HG02943 (cell line): ENCODE measurements around the gene SLC8A1.

Experiments
- ATAC-seq: cut with Tn5 transposase; IDR thresholded peaks from one replicate; pipeline ENCODE4 v1.9.1; 2021; ENCODE audit warnings: mild to moderate bottlenecking, low read depth, moderate library complexity; ENCODE audit not compliant: unreplicated experiment

The SLC8A1 gene

GRCh38 chr2:40284797-40285196 is 167.1 kb downstream of the SLC8A1 start:
- ATAC-seq = no peak

- ATAC-seq = no peak
Observed at GRCh38 chr2:40283111-40283909, 168.6 kb downstream of the SLC8A1 start.

- no peak for ATAC-seq
Observed at GRCh38 chr2:40282428-40282827, 169.5 kb downstream of the SLC8A1 start.

- ATAC-seq = no peak
Observed at GRCh38 chr2:40281021-40281940, 170.6 kb downstream of the SLC8A1 start.

GRCh38 chr2:40279482-40279881 is 172.4 kb downstream of the SLC8A1 start:
- no peak for ATAC-seq

- ATAC-seq = no peak
Observed at GRCh38 chr2:40279001-40279400, 172.9 kb downstream of the SLC8A1 start.

- ATAC-seq = no peak
Observed at GRCh38 chr2:40276076-40276475, 175.8 kb downstream of the SLC8A1 start.

- no peak for ATAC-seq
Observed at GRCh38 chr2:40274270-40274669, 177.6 kb downstream of the SLC8A1 start.

GRCh38 chr2:40273734-40274182 is 178.1 kb downstream of the SLC8A1 start:
- ATAC-seq = no peak

GRCh38 chr2:40271094-40271493 is 180.8 kb downstream of the SLC8A1 start:
- no peak for ATAC-seq

GRCh38 chr2:40270372-40270771 is 181.5 kb downstream of the SLC8A1 start:
- ATAC-seq = no peak

GRCh38 chr2:40268566-40268965 is 183.3 kb downstream of the SLC8A1 start:
- ATAC-seq = no peak

GRCh38 chr2:40266201-40266600 is 185.7 kb downstream of the SLC8A1 start:
- no peak for ATAC-seq

GRCh38 chr2:40265602-40266001 is 186.3 kb downstream of the SLC8A1 start:
- ATAC-seq = no peak

- ATAC-seq = no peak
Observed at GRCh38 chr2:40261042-40261441, 190.8 kb downstream of the SLC8A1 start.

GRCh38 chr2:40260437-40260836 is 191.5 kb downstream of the SLC8A1 start:
- ATAC-seq = no peak

GRCh38 chr2:40259900-40260299 is 192.0 kb downstream of the SLC8A1 start:
- no peak for ATAC-seq

GRCh38 chr2:40258135-40258457 is 193.8 kb downstream of the SLC8A1 start:
- no peak for ATAC-seq

GRCh38 chr2:40257340-40258134 is 194.4 kb downstream of the SLC8A1 start:
- ATAC-seq = no peak

GRCh38 chr2:40256649-40257048 is 195.2 kb downstream of the SLC8A1 start:
- no peak for ATAC-seq

GRCh38 chr2:40256008-40256407 is 195.9 kb downstream of the SLC8A1 start:
- ATAC-seq = no peak
